Activated CD8-positive, alpha-beta memory T cell treated with anti-CD3 and anti-CD28 coated beads for 4 hours (primary cell): ENCODE results near the gene DENND6A.
"Not testable (repeated sequence)": the region's sequence is repeated elsewhere in the genome, so short reads cannot be mapped to it uniquely, and the experiment has no call there.

Experiments used
- DNase-seq, 2 donors: peaks; one replicate each; pipeline ENCODE4 v3.0.0-alpha.2; 2020; ENCODE audit warnings: low read depth in 2 of 2

DENND6A gene

GRCh38 chr3:57694146-57694545 is 1.3 kb upstream of the DENND6A start:
- DNase-seq = no peak

GRCh38 chr3:57692133-57692395 is 813 bp downstream of the DENND6A start:
- not testable (repeated sequence) for DNase-seq

GRCh38 chr3:57691411-57692132 is 1.3 kb downstream of the DENND6A start:
- no peak for DNase-seq

- DNase-seq = no peak
Measured at GRCh38 chr3:57689367-57690053, 3.4 kb downstream of the DENND6A start.

GRCh38 chr3:57688291-57688690 is 4.6 kb downstream of the DENND6A start:
- no peak for DNase-seq

- no peak for DNase-seq
Measured at GRCh38 chr3:57683286-57683685, 9.6 kb downstream of the DENND6A start.

- no peak for DNase-seq
Measured at GRCh38 chr3:57682284-57682683, 10.6 kb downstream of the DENND6A start.

- no peak for DNase-seq
Measured at GRCh38 chr3:57681691-57682090, 11.2 kb downstream of the DENND6A start.

GRCh38 chr3:57680046-57680445 is 12.8 kb downstream of the DENND6A start:
- DNase-seq = no peak

- no peak for DNase-seq
Measured at GRCh38 chr3:57675530-57675929, 17.3 kb downstream of the DENND6A start.

GRCh38 chr3:57673156-57673555 is 19.7 kb downstream of the DENND6A start:
- DNase-seq = no peak

GRCh38 chr3:57670543-57670942 is 22.3 kb downstream of the DENND6A start:
- DNase-seq = no peak

GRCh38 chr3:57661404-57661803 is 31.5 kb downstream of the DENND6A start:
- no peak for DNase-seq

- DNase-seq = no peak
Measured at GRCh38 chr3:57659806-57660439, 33.0 kb downstream of the DENND6A start.

GRCh38 chr3:57659004-57659673 is 33.7 kb downstream of the DENND6A start:
- no peak for DNase-seq

- DNase-seq = no peak
Measured at GRCh38 chr3:57658536-57658935, 34.3 kb downstream of the DENND6A start.

GRCh38 chr3:57655727-57656126 is 37.1 kb downstream of the DENND6A start:
- DNase-seq = no peak

- no peak for DNase-seq
Measured at GRCh38 chr3:57654267-57654666, 38.6 kb downstream of the DENND6A start.

GRCh38 chr3:57652203-57652602 is 40.7 kb downstream of the DENND6A start:
- DNase-seq = no peak

- DNase-seq = no peak
Measured at GRCh38 chr3:57647292-57647940, 45.5 kb downstream of the DENND6A start.

GRCh38 chr3:57646723-57647122 is 46.2 kb downstream of the DENND6A start:
- DNase-seq = no peak

- DNase-seq = no peak
Measured at GRCh38 chr3:57644740-57645139, 48.1 kb downstream of the DENND6A start.
